T1000 (cell line): Measurements from ENCODE around the gene DCHS1.
"Not testable (repeated sequence)": the region's sequence is repeated elsewhere in the genome, so short reads cannot be mapped to it uniquely, and the experiment has no call there.

Source experiments
- DNase-seq: peaks from one replicate; lab custom pipeline; 2025; ENCODE audit warnings: mixed read lengths; lab: John Stamatoyannopoulos, UW

The DCHS1 gene

DNA sequence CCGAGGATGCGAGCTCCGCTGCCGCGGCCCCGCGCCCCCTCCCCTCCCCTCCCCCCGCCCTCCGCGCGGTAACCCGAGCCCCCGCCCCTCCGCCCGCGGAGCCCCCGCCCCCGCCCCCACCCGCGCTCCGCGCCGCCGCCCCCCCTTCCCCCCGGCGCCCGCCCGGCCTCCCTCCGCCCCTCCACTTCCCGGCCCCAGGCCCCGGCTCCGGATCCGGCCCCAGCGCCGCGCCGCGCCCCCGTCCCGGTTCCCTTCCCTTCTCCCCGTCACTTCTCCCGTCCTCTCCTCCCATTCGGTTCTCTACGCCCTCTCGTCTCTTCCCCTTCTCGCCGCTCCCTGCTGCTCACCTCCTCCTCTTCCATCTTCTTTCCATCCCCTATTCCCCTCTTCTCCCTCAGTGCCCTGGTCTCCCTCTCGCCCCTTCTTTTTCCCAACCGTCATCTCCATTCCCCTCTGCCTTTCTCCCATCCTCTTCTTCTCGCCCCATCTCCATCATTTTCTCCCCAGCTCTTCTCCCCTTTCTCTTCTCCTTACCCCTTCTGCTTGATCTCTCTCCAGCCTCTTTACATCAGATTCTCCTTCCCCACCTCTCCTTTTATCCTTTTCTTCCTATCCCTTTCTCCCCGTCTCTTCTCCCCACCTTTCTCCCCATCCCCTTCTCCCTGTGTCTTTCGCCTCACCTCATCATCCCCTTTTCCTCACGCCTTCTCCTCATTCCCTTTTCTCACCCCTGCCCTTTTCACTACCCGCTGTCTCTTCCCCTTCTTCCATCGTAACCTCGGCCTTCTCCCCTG lies at the start of gene DCHS1:
Gene DCHS1, minus strand, starts transcription at position 20 of the 794 bp plus-strand sequence. CDS start 14,196 bp downstream, outside the sequence.
- no peak for DNase-seq

DNA sequence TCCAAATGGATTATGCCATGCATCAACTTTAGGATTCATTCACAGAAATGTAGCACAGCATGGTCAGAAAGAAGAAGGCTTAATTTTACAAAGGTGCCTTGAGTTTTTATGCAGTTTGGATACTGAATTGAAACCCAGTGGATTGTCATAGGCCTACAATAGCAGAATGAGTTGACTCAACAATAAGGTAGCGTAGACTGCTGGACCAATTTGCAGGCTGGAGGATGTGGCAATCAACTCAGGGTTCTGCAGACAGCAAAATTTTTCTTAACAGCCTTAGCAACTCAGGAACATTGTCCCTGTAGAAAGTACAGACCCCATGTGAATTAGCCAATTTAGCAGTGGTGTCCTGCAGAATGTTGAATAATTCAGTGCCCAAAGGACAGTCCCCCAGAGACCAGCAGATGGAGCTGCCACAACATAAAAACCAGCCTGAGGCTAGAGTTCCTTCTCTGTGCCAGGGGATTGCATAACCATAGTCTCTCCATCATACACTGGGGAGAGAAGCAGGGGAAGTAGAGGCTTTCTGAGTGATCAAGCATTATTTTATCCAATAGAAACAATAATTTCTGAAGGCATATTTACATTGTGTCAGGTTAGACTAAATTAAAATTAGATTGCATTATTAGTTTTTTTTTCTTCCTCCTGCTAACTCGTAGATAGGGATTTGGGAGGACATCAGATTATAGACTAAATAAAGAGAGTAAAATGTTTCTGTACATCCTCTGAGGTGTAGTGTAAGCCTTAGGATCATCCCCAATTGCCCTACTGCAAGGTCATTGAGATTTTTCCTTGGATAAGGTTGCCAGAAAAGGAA lies 47.8 kb upstream of the DCHS1 start:
- peak; percentile 11 for DNase-seq

DNA sequence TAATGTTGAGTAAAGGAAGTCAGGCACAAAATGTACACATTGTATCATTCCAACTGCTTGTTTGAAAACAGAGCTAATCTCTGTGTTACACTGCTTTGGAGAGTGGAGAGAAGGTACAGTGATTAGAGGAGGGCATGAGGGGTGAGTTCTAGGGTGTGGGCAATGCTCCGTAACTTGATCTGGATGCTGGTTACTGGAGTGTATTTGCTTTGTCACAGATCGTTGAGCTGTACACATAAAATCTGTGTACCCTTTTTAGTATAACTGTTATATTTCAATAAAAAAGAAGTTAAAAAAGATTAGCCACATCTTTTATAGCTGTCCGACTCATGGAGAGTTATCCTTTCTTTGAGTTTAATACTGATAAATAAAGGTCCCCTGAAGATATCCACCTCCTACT lies 46.3 kb upstream of the DCHS1 start:
- not testable (repeated sequence) for DNase-seq

DNA sequence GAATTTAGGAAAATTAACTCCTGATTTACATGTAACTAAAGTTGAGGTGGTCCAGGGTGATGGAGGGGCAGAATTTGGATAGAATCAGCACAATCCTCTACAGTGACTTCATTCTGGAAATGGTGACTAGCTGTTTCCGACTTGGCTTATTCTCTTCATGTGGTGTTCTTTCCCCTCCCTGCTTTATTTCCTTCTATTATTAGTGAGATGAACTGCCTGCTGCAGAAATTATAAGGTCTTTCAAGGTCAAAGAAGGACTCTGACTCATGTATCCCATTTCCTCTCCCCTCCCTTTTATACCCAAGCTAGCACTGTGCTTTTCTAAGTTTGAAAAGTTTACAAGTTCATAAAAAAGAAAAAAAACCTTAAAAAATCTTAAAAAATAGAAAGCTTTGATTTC lies 39.8 kb upstream of the DCHS1 start:
- DNase-seq: no peak

GRCh38 chr11:6694229-6694535 lies 38.6 kb upstream of the DCHS1 start:
- no peak for DNase-seq

DNA sequence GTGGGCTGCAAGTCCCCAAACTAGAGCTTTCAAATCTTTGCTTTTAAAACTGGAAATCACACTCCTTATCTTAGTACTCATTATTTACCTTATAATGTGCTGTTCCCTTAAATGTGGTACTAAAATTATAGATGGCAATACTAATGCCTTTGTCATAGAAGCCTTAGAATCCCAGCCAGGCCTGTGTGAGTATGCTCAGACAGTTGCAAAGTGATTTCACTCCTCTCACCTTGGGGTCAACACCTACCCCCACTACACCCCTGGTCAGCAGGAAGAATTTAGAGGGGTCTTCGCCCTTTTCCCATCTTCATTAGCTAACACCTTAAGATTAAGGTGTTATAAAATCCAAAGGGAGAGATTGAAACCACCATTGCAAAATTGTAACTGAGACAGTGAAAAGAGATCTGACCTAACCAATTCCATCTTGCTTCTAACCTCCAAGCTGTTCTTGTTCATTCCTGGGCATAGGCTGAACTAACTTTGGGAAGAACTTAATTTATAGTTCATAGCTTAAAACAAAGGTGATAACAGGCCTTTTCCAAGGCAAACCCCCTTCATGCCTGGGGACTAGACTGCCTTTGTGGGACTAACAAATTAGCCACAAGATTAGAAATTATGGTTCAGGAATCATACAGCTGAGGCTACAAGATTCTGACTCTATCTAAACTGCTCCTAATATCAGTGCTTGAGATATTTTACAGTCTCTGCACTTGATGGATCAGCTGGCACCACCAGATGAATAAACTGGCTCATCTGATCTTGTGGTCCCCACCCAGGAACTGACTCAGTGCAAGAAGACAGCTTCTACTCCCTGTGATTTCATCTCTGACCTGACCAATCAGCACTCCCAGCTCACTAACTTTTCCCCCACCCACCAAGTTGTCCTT lies 38.0 kb upstream of the DCHS1 start:
- DNase-seq: peak; percentile 9

GRCh38 chr11:6692128-6692527 lies 36.5 kb upstream of the DCHS1 start:
- DNase-seq: no peak

- DNase-seq: not testable (repeated sequence)
Measured at GRCh38 chr11:6690431-6691132, 35.0 kb upstream of the DCHS1 start.

GRCh38 chr11:6687876-6688275 lies 32.3 kb upstream of the DCHS1 start:
- DNase-seq: no peak

- no peak for DNase-seq
Measured at GRCh38 chr11:6686006-6686405, 30.4 kb upstream of the DCHS1 start.

DNA sequence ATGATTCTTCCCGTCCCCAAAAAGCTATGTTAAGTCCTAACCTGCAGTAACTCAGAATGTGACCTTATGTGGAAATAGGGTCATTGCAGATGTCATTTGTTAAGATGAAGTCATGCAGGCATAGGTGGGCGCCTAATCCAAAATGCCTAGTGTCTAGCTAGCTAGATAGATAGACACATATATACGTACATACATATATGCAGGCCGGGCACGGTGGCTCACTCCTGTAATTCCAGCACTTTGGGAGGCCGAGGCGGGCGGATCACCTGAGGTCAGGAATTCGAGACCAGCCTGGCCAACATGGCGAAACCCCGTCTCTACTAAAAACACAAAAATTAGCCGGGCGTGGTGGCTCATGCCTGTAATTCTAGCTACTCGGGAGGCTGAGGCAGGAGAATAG lies 28.5 kb upstream of the DCHS1 start:
- not testable (repeated sequence) for DNase-seq

DNA sequence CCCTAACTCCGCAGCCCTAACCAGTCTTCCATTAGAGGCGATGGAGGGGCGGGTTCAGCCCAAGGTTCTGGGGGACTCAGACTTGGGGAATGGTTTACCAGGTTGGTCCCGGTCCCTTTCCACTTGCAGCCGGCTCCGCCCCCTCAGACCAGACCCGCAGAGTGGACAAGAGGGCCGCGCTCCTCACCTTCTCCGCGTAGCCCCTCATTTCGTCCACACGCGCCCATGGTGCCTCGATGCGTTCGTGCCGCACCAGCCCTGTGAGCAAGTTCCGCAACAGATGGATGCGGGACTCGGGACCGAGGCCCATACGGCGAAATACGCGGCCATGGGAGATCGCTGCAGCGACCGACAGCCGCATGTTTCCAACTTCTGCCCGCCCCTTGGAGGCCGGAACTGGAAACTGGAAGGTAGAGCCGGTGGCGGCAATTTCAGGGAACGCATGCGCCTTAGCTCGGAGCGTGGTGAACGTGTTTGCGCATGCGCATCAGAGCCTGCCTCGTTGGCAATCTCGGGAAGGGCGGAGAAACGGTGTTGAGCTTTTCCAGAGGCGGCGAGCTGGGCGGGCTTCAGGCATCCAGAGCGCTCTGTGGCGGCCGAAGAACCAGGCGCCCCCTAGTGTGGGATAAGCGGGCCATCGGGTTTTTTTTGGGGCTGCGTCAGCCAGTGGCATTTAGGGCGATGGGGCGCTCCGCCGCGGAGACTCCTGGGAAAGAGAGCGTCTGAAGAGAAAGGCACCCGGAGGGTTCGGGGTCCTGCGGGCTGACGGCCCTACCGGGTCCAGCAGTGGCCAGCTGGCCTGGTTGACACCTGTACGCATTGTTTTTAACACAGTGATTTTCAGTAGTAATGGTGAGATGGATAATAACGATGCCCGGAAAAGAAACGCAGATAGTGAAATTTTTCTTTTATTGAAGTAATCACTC lies 27.6 kb upstream of the DCHS1 start, which contains the start of gene MRPL17:
Gene MRPL17, minus strand, starts transcription at position 405 of the 926 bp plus-strand sequence. Its CDS starts 44 bp downstream, at position 361.
- DNase-seq: peak; percentile 96

- DNase-seq: no peak
Measured at GRCh38 chr11:6682591-6682935, 27.0 kb upstream of the DCHS1 start.

DNA sequence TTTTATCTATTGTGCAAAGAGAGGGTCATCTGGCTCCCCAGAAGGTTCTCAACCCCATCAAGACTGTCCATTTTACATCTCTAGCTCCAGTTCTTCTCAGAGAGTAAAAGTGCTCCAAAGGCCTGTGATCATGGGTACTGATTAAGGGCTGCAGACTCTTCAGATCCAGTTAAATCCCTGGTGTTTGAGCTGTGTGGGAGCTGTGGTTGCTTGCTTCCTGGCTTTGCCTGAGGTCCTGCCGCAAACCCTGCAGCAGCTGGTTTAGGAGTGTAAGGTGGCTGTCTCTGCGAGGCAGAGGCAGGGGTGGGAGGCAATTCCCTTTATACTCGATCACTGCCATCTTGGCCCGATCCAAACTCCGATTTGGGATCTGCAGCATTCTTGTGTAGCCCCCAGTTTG lies 26.3 kb upstream of the DCHS1 start:
- DNase-seq: no peak

DNA sequence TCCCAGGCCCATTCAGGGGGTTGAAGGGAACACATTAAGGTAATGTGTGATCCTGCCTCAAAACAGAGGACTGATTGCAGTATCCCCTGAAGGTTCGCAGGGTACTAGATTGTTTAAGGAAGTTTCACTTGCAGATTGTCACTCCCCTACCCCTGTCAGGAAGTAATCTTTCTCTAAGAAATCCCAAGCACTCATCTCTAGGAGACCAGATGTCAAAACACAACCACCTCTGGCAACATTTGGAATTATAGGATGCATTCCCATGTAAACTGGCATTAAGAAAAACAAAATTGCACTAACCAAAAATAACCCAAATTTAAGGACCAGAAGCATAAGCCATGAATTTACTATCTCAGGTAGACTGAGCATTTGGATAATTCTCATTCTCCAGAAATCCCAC lies 25.9 kb upstream of the DCHS1 start:
- DNase-seq: no peak

GRCh38 chr11:6677018-6677417 lies 21.4 kb upstream of the DCHS1 start:
- DNase-seq: no peak

- no peak for DNase-seq
Measured at GRCh38 chr11:6674862-6675261, 19.3 kb upstream of the DCHS1 start.

DNA sequence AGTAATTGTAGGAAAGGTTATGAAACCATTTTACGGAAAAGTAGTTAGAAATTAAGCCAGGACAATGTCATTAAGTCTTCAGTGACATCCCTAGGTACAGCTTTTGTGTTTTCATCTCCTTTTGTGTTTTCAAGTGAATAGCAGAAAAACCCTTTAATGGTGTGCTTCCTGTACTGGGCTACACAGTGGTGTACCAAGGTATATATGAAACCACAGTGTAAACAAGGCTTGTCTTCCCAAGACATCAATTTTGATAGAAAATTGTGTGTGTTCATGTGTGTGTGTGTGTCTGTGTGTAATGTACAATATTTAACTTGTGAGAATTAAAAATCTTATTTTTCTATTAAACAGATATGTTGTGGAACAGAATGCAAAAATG lies 18.6 kb upstream of the DCHS1 start:
- no peak for DNase-seq

DNA sequence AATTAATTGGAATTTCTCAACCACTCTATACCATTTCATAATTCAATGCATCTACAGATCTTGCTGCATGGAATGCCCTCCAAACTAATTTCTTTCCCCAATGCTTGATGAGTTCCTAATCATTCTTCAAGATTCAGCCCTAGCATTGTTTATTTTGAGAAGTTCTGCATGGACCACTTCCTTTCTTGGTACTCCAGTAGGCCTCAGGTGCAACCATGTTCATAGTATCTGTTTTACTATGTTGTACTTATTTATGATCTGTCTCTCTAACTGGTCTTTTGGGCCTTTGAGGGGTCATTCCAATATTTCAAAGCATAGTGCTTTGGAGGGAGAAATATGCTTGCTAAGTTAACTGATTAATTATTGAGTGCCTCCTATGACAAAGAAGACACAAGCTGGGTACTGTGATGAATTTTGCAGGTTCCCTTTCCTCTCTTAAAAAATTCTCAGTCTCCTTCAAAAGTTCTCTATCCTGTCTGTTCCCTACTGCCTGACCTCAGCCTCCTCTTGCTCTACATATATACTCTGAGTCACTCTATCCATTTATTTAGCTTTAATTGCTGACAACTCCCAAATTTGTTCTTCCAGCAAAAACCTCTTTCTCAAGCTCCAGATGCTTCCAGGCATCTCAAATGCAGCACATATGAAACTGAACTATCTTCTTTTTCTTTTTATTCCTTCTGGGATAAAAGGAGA lies 18.1 kb upstream of the DCHS1 start:
- DNase-seq: no peak

- no peak for DNase-seq
Measured at GRCh38 chr11:6671991-6672390, 16.4 kb upstream of the DCHS1 start.
